Natural killer cell (primary cell): ENCODE measurements around the gene L3MBTL4. TPM values are rescaled to one million over a fixed set of nuclear protein-coding genes. Genes with fewer than 3 reads are reported as not detected.
"Not testable (repeated sequence)": the region's sequence is repeated elsewhere in the genome, so short reads cannot be mapped to it uniquely, and the experiment has no call there.

ENCODE experiments used
- ATAC-seq, 3 donors: fragments of 150-1000 bp in 2 of 3; fragments of 200-7000 bp in 1 of 3; cut with Tn5 transposase; 1 replicate in 1 of 3; 2 replicates in 2 of 3; pipeline ENCODE4 v1.10.0; 2021; ENCODE audit warnings: mild to moderate bottlenecking in 2 of 3, moderate library complexity in 2 of 3
- DNase-seq, 2 donors: peaks; one replicate each; pipeline versions ENCODE4 v3.0.0 to v3.0.0-alpha.2; 2013 to 2021; ENCODE audit warnings: mixed read lengths in 1 of 2
- H3K27ac ChIP-seq: one replicate; pipeline ENCODE4 v1.5.1; 2013; ENCODE audit warnings: mild to moderate bottlenecking, low read length
- H3K27me3 ChIP-seq: one replicate; pipeline ENCODE4 v1.6.1; 2013; ENCODE audit warnings: low read length; ENCODE audit not compliant: control insufficient read depth, insufficient read depth
- H3K36me3 ChIP-seq: one replicate; pipeline ENCODE4 v1.6.1; 2013; ENCODE audit warnings: low read length; ENCODE audit not compliant: control insufficient read depth, insufficient read depth
- H3K4me1 ChIP-seq: one replicate; pipeline ENCODE4 v1.6.1; 2013; ENCODE audit warnings: low read length; ENCODE audit not compliant: control insufficient read depth, insufficient read depth
- H3K4me3 ChIP-seq: one replicate; pipeline ENCODE4 v1.5.1; 2013; ENCODE audit warnings: low read length
- H3K9me3 ChIP-seq: one replicate; pipeline ENCODE4 v1.6.1; 2013; ENCODE audit warnings: low read length; ENCODE audit not compliant: control insufficient read depth, insufficient read depth
- H3K27ac Mint-ChIP-seq, 2 donors: one replicate each; pipeline ENCODE4 v1.8.0; 2022; ENCODE audit warnings: mild to moderate bottlenecking in 2 of 2, mixed read lengths in 2 of 2, moderate library complexity in 1 of 2
- H3K27me3 Mint-ChIP-seq, 2 donors: one replicate each; pipeline ENCODE4 v1.8.0; 2022; ENCODE audit warnings: low read depth in 2 of 2, mixed read lengths in 2 of 2
- H3K36me3 Mint-ChIP-seq: one replicate; pipeline ENCODE4 v1.8.0; 2022; ENCODE audit warnings: mixed read lengths
- H3K4me1 Mint-ChIP-seq, 2 donors: one replicate each; pipeline ENCODE4 v1.8.0; 2022; ENCODE audit warnings: mixed read lengths in 2 of 2
- H3K4me3 Mint-ChIP-seq: one replicate; pipeline ENCODE4 v1.8.0; 2022; ENCODE audit warnings: mild to moderate bottlenecking, moderate library complexity, mixed read lengths
- H3K9me3 Mint-ChIP-seq, 2 donors: one replicate each; pipeline ENCODE4 v1.8.0; 2022; ENCODE audit warnings: mixed read lengths in 2 of 2
- WGBS: methylation state at CpG from one replicate; pipeline ENCODE4 v1.1.7; 2013; ENCODE audit warnings: missing lambda C conversion rate; ENCODE audit not compliant: insufficient coverage; 5-methylcytosine and 5-hydroxymethylcytosine counted together
- intact Hi-C: fragments of 100-400 bp; cut with micrococcal nuclease; formaldehyde crosslinking; loops from one replicate; pipeline ENCODE4 v1.14.2; 2022
- total RNA-seq, 4 donors: library from RNA; stranded (reverse); fragments of 120-200 nt in 1 of 4; gene quantifications; one replicate each; pipeline versions ENCODE4 v1.2.3 to v1.2.4, GENCODE V29; 2013 to 2022
- TF ChIP-seq, protein P1 (sequence below): fragments of 200-600 bp; IDR thresholded peaks from one replicate; pipeline ENCODE4 v1.8.0; 2022; ENCODE audit warnings: antibody characterized with exemption

The L3MBTL4 gene
- total RNA-seq, 3 donors from 2014 or later (not counting 1 experiment from before 2014, with no cell fraction given) = 27.9 to 34.2 (median 30.0) TPM

DNA sequence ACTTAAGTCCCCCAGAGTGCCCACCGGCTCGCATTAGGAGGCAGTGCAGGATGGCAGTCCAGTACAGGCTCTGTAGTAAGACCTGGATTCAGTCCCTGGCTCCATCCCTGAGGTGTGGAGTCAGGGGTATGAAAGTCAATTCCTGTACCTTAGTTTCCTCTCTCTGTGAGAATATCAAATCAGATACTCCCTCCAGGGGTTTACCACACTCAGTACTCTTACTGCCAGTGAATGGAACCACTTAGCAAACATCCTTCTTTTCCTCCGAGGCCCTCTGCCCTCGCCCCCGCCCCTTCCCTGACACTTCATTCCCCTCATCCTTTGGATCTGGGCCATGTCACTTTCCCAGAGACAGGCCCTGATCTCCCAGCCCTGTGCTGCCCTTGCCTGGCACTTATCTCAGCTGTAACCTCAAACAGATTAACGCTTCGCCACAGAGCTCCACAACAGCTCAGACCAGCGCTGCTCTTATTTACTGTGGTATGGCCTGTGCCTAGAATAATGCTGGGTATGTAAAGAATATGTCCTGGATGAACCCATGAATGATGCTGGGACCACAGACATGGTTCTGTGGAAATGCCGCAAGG lies 360.4 kb downstream of the L3MBTL4 start:
- Histone ChIP-seq H3K4me3 (no peak overlapping the region), H3K36me3 (no peaks in the 10 kb centered on the region), H3K4me1 (no peaks in the 10 kb centered on the region), H3K27me3 (no peaks in the 10 kb centered on the region), H3K9me3 (no peaks in the 10 kb centered on the region), H3K27ac (no peak overlapping the region)
- Mint-ChIP-seq H3K4me3 (no peak overlapping the region), H3K27ac (peak overlapping the region in 1 of 2 donors; percentile 18), H3K9me3 (no peaks in the 10 kb centered on the region), H3K36me3 (no peaks in the 10 kb centered on the region), H3K27me3 (no peaks in the 10 kb centered on the region), H3K4me1 (peaks cover 11 to 14% of the 10 kb centered on the region in 2 donors)
- DNase-seq (no peak), ATAC-seq (no peak)
- 90% methylated on average over 9 of the region's 9 CpGs for WGBS
- intact Hi-C loops = no loop called here
- TF ChIP-seq, protein P1, sequence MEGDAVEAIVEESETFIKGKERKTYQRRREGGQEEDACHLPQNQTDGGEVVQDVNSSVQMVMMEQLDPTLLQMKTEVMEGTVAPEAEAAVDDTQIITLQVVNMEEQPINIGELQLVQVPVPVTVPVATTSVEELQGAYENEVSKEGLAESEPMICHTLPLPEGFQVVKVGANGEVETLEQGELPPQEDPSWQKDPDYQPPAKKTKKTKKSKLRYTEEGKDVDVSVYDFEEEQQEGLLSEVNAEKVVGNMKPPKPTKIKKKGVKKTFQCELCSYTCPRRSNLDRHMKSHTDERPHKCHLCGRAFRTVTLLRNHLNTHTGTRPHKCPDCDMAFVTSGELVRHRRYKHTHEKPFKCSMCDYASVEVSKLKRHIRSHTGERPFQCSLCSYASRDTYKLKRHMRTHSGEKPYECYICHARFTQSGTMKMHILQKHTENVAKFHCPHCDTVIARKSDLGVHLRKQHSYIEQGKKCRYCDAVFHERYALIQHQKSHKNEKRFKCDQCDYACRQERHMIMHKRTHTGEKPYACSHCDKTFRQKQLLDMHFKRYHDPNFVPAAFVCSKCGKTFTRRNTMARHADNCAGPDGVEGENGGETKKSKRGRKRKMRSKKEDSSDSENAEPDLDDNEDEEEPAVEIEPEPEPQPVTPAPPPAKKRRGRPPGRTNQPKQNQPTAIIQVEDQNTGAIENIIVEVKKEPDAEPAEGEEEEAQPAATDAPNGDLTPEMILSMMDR = no peak

DNA sequence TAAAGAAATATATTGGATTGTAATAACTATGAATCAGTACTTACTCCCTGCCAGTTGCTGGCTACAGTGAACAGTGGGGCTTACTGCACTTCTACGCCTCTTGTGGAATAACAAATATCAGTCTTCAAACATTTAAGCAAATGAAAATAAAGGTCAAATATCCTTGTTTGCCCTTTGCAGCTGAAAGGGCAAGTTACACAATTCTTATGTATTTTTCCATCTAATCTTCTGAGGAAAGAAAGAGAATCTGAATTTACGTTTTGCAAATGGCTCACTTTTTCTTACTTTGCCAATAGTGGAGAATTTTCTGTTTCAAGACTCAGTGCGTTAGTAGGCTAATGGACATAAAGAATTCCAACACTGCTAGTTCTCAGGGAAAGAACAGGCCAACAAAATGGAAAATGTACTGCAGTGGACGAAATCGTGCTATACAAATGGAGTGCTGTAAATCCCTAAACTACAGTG lies 362.2 kb downstream of the L3MBTL4 start:
- intact Hi-C loops = no loop called here
- ATAC-seq = no peak
- no peak for DNase-seq

DNA sequence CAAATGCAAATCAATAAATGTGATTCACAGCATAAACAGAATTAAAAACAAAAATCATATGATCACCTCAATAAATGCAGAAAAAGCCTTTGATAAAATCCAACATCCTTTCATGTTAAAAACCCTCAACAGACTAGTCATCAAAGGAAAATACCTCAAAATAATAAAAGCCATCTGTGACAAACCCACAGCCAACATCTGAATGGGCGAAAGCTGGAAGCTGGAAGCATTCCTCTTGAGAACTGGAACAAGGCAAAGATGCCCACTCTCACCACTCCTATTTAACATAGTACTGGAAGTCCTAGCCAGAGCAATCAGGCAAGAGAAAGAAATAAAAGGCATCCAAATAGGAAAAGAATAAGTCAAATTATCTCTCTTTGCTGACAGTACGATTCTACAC lies 367.1 kb downstream of the L3MBTL4 start:
- intact Hi-C loops, H3K36me3 Mint-ChIP-seq, H3K36me3 ChIP-seq, H3K4me1 ChIP-seq, H3K27me3 ChIP-seq, H3K4me3 ChIP-seq, ATAC-seq, H3K4me3 Mint-ChIP-seq, DNase-seq, H3K27ac Mint-ChIP-seq, H3K27ac ChIP-seq, H3K27me3 Mint-ChIP-seq, H3K9me3 Mint-ChIP-seq: not testable (repeated sequence)
- WGBS = 91% methylated on average over 2 of the region's 2 CpGs
- peaks cover 14% of the 10 kb centered on the region for H3K9me3 ChIP-seq
- H3K4me1 Mint-ChIP-seq = peaks cover 6 to 12% of the 10 kb centered on the region in 2 donors

More for the DNA sequence above, 362.2 kb downstream of the L3MBTL4 start:
- Mint-ChIP-seq H3K4me3 (no peak overlapping the region), H3K9me3 (no peaks in the 10 kb centered on the region), H3K4me1 (peaks cover 14 to 15% of the 10 kb centered on the region in 2 donors), H3K27me3 (no peaks in the 10 kb centered on the region), H3K36me3 (no peaks in the 10 kb centered on the region), H3K27ac (no peak overlapping the region)
- TF ChIP-seq, protein P1 = no peak
- no peaks in the 10 kb centered on the region for H3K9me3 ChIP-seq
- WGBS = 92% methylated on average over 5 of the region's 5 CpGs
- no peak overlapping the region for H3K4me3 ChIP-seq
- H3K4me1 ChIP-seq = no peaks in the 10 kb centered on the region
- no peaks in the 10 kb centered on the region for H3K27me3 ChIP-seq
- H3K27ac ChIP-seq = no peak overlapping the region
- H3K36me3 ChIP-seq = no peaks in the 10 kb centered on the region

DNA sequence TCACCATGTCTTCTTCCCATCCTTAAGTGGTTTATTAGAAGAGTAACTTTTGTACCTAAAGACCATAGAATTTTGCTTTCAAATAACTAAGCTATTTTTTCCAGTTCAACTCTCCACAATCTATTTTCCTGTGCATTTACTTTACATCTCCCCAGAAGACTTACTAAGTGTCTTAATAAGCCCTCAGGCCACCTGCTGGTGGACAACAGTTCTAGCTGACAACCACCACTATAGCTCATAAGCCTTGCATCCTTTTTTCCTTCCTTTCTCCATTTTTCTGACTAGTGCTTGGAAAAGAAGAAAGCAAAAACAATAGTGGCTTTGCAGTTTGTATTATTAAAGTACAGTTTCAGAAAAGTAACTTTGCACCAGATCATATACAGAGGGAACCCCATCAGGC lies 369.9 kb downstream of the L3MBTL4 start:
- intact Hi-C loops = no loop called here
- H3K27ac Mint-ChIP-seq = no peak overlapping the region

More for the DNA sequence above, 369.9 kb downstream of the L3MBTL4 start:
- Mint-ChIP-seq H3K4me1 (peaks cover 8 to 12% of the 10 kb centered on the region in 2 donors), H3K4me3 (no peak overlapping the region), H3K36me3 (no peaks in the 10 kb centered on the region), H3K27me3 (no peaks in the 10 kb centered on the region), H3K9me3 (peaks cover 7 to 10% of the 10 kb centered on the region in 2 donors)
- ATAC-seq (no peak), DNase-seq (no peak)
- TF ChIP-seq, protein P1 = no peak
- no peaks in the 10 kb centered on the region for H3K36me3 ChIP-seq
- H3K27ac ChIP-seq = no peak overlapping the region
- no peak overlapping the region for H3K4me3 ChIP-seq
- no peaks in the 10 kb centered on the region for H3K27me3 ChIP-seq
- H3K9me3 ChIP-seq = peaks cover 14% of the 10 kb centered on the region
- H3K4me1 ChIP-seq = no peaks in the 10 kb centered on the region
